GM21723 (cell line): ENCODE results near the gene TNS3.

Source experiments
- ATAC-seq: cut with Tn5 transposase; IDR thresholded peaks from one replicate; pipeline ENCODE4 v1.9.1; 2021; ENCODE audit warnings: mild to moderate bottlenecking, moderate library complexity; ENCODE audit not compliant: unreplicated experiment

TNS3 gene

DNA sequence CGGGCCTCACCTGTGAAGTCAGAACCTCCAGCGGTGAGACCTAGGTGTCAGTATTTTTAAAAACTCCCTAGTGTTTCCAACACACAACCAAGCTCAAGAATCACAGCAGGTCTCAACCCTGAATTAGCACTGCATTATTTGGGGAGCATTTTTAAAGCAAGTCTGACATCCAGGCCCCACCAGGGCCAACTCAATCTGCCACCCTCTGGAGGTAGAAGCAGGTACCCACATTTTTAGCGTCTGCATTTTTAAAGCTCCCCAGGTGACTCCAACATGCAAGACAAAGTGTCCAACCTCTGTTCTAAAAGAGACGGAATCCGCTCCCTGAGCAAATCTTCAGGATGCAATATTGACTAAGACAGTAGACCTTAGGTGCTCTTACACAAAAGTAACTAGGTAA, 225.7 kb downstream of the TNS3 start:
- ATAC-seq: no peak

DNA sequence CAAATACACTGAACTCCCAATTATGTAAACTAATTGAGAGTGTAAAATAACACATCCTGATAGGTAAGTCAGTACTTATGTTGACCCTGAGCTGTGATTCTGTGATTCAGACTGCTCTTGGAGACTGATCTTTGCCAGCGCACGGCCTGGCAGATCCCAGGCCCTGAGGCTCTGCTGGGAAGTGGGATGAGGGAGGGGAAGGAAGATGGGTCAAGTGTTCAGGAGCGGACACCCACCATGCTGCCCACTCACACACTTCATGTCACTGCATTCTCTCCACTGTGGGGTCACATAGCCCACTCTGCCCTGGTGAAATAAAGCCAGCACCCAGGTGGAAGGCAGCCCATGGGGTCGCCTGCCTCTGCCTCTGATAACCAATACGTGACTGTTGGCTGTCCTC, 226.2 kb downstream of the TNS3 start:
- no peak for ATAC-seq

DNA sequence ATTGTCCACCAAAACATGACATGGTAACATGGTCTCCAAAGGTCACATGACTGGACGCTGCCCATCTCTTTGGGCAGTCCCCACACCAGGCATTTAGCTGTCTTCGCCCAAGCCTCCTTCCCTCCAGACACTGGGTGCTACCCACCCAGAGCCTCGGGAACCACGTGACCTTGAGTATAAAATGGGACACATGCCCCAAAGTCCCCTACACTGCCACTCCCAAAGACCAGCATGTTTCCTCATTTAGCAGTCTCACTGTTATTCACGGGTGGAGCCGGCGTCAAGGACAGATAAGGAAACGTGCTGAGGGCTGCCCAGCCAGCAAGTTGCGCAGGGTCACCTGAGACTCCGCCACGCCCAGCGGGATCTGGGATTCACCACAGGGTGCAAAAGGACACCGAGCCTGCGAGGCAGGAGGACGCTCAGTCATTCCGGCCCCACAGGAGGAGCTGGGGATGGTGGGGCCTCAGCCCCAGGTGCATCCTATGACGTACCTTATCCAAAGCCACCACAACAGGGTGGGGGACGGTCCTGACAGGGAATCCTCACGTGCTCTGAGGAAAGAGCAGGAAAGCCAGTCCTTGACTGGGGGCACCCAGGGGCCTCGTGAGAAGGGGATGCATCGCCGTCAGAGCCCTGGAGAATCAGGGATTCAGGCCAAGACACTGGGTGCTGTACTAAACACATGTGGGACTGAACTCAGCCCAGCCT, 226.9 kb downstream of the TNS3 start:
- ATAC-seq: no peak

DNA sequence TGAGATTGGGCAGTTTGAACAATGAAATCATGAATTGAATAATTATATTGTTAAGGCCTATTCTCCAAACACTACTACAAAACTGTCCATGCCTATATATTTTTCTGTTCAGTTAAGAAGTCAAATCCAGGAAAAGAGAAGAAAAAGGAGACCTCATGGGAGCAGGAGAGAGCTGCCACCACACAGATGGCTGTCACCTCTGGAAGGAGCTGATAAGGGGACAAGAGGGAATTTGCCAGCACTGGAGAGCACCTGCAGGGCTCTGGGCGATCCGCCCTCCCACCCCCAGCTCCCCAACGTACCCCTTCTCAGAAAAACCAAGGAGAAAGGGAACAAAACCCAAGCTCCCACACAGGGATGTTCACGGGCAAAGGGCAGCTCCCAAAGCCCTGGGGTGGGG, 227.8 kb downstream of the TNS3 start:
- ATAC-seq: no peak

GRCh38 chr7:47352394-47352968, 229.4 kb downstream of the TNS3 start:
- ATAC-seq: no peak

DNA sequence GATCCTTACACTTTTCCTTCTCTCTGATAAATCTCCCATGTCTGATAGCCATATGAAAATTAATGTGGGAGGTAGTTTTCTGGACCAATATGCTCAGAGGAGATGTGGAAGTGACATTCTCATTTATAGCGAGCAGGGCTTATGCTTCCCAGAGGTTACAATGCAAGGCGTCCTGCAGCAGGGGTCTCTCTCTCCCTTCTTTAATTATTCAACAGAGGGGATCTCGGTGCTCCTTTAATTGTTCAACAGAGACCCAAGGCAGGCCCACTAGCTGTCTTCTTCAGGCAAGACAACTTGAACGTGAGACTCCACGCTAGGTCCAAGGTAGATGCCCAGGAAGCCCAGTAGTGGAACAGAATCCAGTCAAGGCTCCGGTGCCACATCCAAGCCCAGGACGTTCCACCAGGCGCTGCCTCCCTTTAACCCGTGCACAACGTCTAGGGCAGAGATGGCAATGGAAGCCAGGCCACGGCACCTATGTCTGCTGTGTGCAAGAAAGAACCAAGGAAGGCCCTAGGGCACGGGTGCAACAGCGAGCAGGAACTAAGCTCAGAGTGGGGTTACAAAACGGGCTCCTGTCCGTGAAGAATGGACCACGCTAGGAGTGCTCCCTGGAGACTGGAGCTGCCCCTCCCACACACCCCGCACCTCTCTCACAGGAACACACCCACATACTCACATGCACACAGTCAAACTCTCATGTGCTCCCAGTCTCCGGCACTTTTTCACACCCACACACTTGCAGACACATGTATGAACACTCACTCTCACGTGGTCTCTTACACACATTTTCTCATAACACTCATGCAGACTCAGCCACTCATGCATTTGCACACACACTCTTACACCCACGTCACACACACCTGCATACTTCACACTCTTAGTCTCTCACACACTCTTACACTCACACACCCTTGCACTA, 230.4 kb downstream of the TNS3 start:
- ATAC-seq: no peak

DNA sequence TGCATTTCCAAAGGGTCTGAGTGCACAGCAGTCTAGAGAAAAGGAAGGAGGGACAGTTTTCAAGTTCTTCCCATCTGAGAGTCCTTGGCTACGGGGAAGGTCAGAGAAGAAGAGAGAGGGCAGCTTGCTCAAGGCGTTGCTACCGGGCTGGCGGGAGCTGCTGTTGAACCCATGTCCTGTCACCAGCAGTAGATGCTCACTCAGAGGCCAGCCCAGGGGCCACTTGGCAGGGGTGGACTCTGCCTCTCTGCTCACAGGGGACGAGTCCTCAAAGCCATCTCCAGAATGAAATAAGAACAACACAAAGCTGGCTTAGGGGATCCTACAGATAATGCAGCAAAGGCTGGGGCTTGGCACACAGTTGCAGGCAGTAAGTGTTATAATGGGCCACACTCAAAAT, 231.5 kb downstream of the TNS3 start:
- ATAC-seq: no peak

- ATAC-seq: no peak
These were observed 232.5 kb downstream of the TNS3 start for GRCh38 chr7:47349401-47349800.

DNA sequence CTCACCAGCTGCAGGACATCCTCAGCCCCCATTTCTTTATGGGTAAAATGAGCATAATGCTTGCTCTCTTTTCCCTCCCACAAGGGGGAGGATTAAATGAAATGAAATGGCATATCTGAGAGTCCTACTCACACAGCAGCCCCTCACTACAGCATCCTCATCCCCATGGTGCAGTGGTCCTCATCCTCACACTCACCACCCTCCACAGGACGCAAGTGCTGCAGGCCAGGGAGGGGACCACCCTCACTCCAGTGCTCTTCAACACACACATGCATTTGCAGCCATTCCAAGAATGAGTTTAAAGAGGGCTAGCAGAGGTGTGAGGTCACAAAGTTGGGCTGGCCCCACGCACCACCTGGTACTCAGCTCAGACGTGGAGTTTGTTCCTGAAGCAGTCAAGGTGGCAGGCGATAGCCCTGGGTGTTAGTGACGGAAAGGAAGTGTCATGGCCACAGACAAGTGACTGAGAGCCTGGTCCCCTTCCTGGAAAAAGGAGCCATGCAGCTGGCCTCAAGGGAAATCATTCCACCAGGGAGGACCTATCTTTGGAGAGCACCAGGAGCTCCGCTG, 234.0 kb downstream of the TNS3 start:
- ATAC-seq: no peak

DNA sequence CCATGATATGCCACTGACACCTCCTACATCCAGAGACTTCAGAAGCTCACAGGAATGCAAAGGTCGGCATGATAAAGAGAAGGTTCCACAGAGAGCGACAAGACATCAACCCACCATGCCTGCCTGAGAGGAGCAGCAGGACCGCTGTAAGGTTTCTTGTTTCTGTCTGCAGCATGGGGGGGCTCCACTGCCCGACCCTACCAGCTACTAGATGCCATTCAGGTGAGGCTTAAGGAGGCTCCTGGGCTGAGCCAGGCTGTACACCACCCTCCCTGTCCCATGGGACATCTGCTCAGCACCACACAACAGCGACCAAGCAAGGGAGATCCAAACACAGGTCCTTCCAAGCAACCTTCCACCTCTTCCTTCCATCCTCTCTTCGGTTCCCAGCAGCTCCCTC, 234.6 kb downstream of the TNS3 start:
- no peak for ATAC-seq

- no peak for ATAC-seq
These were observed 235.5 kb downstream of the TNS3 start for GRCh38 chr7:47346377-47346914.

- no peak for ATAC-seq
These were observed 236.0 kb downstream of the TNS3 start for GRCh38 chr7:47345857-47346298.

DNA sequence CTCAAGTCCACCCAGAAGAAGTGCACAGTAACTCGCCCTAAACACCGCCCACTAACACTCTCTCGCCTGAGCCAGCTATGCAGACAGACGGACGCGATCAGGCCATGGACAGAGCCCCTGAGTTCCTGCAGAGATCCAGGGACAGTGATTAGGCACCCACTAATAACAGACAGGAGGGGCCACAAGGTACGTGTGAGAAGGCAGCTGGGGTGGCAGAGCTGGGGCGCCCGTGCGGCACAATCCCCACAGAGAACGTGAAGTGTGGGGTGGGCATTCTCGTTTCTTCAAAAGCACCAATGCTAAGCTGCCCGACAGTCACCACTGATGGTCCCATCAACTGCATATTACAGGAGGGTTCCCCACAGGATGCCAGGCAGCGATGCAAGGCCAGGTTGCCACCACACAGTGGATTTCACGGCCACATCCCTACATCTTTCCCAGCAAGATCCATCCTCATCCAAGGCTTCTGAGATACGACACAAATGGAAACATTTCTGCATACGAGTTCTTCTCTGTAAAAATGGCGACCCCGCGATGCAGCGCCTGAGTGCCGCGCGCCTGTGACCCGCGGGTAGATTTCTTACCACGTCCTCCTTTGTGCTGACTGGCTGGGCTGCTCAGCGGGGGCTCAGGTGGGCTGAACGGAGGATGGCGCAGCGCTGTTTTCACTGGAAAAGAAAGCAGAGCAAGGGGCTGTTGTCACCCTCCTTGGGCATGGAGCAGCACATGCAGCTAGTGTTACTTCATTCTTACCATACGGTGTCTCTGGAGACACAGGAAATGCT, 237.5 kb downstream of the TNS3 start:
- no peak for ATAC-seq

DNA sequence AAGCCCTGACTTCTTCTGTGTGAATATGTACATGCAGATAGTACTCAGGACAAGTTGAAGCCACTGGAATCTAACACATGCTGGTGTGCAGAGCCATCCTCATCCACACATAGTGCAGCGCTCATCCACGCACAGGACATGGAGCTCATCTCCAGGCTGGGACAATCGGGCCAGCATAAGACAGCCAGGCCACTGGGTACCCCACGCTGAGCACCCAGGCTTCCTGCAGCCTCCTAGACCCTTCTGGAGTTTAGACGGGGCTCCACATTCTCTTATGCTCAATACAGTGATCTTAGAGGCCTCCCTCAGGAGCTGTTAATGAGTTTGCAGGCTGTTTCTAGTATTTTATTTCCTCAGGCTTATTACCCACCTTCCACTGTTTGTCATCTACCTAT, 238.9 kb downstream of the TNS3 start:
- ATAC-seq: no peak

DNA sequence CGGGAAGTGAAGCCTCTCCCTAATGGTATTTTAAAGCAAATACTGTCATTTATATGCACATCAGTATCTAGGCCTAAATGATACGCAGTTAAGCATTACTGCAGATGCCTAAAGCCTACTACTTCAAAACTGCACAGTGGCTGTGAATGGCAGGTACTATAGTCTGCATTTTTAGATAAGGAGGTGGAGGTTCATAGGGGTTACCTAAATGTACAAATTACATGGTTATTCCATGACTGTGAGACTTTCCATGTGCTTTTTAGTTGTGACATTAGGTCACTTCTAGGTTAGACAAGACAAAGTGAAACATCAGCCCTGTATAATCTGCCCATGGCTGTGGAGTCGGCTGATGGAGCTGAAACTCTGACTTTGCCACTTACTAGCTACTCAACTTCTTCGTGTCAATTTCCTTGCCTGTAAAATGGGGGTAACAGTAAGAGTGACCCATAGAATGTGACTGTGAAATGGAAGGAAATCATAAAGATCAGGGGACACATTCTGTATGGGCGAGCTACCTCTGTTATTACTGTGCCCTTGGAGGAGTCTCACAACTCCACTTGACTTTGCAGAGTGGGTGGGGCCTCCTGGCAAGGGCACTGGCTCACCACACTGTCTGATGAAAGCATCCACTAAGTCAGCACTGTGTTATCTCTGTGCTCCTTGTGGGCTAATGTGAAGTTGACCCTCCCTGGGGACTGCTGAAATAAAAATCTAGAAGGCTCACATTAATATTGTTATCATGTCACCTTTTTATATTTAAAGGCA, 239.4 kb downstream of the TNS3 start:
- no peak for ATAC-seq

- no peak for ATAC-seq
These were observed 241.4 kb downstream of the TNS3 start for GRCh38 chr7:47340517-47340916.

DNA sequence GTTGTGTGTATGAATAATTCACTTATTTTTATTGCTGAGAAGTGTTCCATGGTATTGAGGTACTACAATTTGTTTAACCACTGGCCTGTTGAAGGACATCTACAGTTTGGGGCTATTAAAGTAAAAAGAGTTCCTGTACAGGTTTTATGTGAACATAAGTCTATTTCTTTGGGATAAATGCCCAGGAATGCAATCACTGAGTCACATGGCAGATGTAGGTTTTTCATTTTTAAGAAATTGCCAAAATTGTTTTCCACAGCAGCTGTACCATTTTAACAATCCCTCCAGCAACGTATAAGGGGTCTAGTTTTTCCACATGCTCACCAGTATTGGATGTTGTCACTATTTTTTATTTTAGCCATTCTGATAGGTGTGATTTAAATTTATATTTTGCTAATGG, 243.9 kb downstream of the TNS3 start:
- no peak for ATAC-seq

DNA sequence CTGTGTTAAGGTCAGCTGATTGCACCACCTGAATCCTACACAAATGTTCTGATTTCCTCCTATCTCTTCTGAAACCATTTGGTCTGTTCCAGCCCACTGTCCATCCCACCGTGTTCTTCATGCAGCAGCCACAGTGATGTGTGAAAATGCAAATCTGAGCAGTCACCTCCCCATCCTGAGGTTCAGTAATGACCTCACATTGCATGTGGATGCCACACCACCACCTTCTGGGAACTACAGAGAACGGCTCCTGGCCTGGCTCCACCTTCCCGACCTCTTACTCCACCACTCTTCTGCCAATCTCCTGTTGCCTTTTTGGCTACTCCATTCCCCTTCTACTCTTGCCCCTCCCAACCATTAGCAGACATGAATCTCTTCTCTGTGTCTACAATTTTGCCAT, 244.4 kb downstream of the TNS3 start:
- peak; percentile 88 for ATAC-seq

- no peak for ATAC-seq
These were observed 245.2 kb downstream of the TNS3 start for GRCh38 chr7:47336472-47337425.
